K562 (cell line): ENCODE data around the gene ERMP1. TPM values are rescaled to one million over a fixed set of nuclear protein-coding genes. Genes with fewer than 3 reads are reported as not detected.

ENCODE experiments used
- ATAC-seq: fragments of 200-7000 bp; cut with Tn5 transposase; 3 replicates; pipeline ENCODE4 v1.9.1; 2020; ENCODE audit warnings: moderate library complexity
- BruUV-seq: library from RNA; stranded (reverse); fragments of 400-500 nt; replicated peaks from 2 replicates; lab custom pipeline; 2021; lab: Mats Ljungman, UMichigan
- CTCF ChIA-PET: fragments of 300-600 bp; formaldehyde crosslinking; extraction: SDS; loops from one replicate; lab custom pipeline; 2021; ENCODE audit warnings: low intra/inter-chr PET ratio; lab: Yijun Ruan, JAX
- POLR2A ChIA-PET: fragments of 300-600, 350-650 bp; sonication (Branson Sonifier 250); formaldehyde crosslinking; extraction: SDS; loops from one replicate; lab custom pipeline; 2021; ENCODE audit warnings: antibody characterized with exemption, inconsistent platforms; lab: Yijun Ruan, JAX
- DNase-seq, 4 experiments: peaks; one replicate each; pipeline versions ENCODE4 v3.0.0 to v3.0.0-alpha.2; 2011 to 2018; ENCODE audit warnings: low spot score in 3 of 4, mixed read lengths in 3 of 4; ENCODE audit errors: extremely low read depth in 1 of 4
- FAIRE-seq: peaks from 2 replicates; lab custom pipeline; 2011; peaks lifted over from hg19 to GRCh38; lab: Jason Lieb, UNC
- H2AFZ ChIP-seq: 2 replicates; pipeline ENCODE4 v1.6.0; 2011; ENCODE audit warnings: low read depth, low read length, control low read depth, inconsistent platforms
- H3K27ac ChIP-seq: fragments of 200-600 bp; 3 replicates; pipeline ENCODE4 v1.8.0; 2011; ENCODE audit warnings: low read depth, mild to moderate bottlenecking, control low read depth, inconsistent platforms, low read length, moderate library complexity, mixed read lengths; ENCODE audit errors: extremely low read depth
- H3K27me3 ChIP-seq, 2 experiments: fragments of 300-600 bp in 1 of 2; 2 replicates in 1 of 2; 3 replicates in 1 of 2; pipeline versions ENCODE4 v1.6.0 to v1.8.0; 2011; ENCODE audit warnings: inconsistent platforms in 2 of 2, low read length in 2 of 2, mild to moderate bottlenecking in 1 of 2, mixed read lengths in 1 of 2, moderate library complexity in 1 of 2; ENCODE audit not compliant: control insufficient read depth in 2 of 2, insufficient read depth in 2 of 2
- H3K36me3 ChIP-seq: fragments of 300-600 bp; 3 replicates; pipeline ENCODE4 v1.8.0; 2011; ENCODE audit warnings: mild to moderate bottlenecking, low read length, inconsistent platforms; ENCODE audit not compliant: control insufficient read depth, insufficient read depth
- H3K4me1 ChIP-seq, 2 experiments: fragments of 200-600 bp in 1 of 2; replicated peaks in 1 of 2; 2 replicates in 1 of 2; 3 replicates in 1 of 2; pipeline versions ENCODE4 v1.5.1 to v1.8.0; 2011; ENCODE audit warnings: inconsistent platforms in 2 of 2, low read length in 2 of 2, mild to moderate bottlenecking in 1 of 2, mixed read lengths in 1 of 2, moderate library complexity in 1 of 2; ENCODE audit not compliant: control insufficient read depth in 2 of 2, insufficient read depth in 2 of 2
- H3K4me2 ChIP-seq: 2 replicates; pipeline ENCODE4 v1.6.1; 2011; ENCODE audit warnings: low read length, control low read depth, inconsistent platforms, mixed read lengths; ENCODE audit not compliant: insufficient read depth
- H3K4me3 ChIP-seq: fragments of 200-600 bp; sonication (generic), shearing (Covaris generic); 2 replicates; pipeline ENCODE4 v1.5.1; 2016; ENCODE audit warnings: control low read depth, inconsistent platforms
- H3K79me2 ChIP-seq: fragments of 200-600 bp; 3 replicates; pipeline ENCODE4 v1.8.0; 2011; ENCODE audit warnings: low read length, inconsistent platforms; ENCODE audit not compliant: control insufficient read depth, insufficient read depth
- H3K9ac ChIP-seq, 2 experiments: 2 replicates each; pipeline versions ENCODE4 v1.6.0 to v1.6.1; 2011; ENCODE audit warnings: low read depth in 2 of 2, low read length in 2 of 2, control low read depth in 1 of 2, inconsistent platforms in 1 of 2, mild to moderate bottlenecking in 1 of 2, mixed read lengths in 1 of 2; ENCODE audit not compliant: insufficient read depth in 1 of 2
- H3K9me1 ChIP-seq: one replicate; pipeline ENCODE4 v1.6.0; 2011; ENCODE audit warnings: inconsistent platforms, mild to moderate bottlenecking, low read length, moderate library complexity; ENCODE audit not compliant: control insufficient read depth, insufficient read depth
- H3K9me3 ChIP-seq: replicated peaks from 2 replicates; pipeline ENCODE4 v1.5.1; 2011; ENCODE audit warnings: low read depth, low read length, inconsistent platforms; ENCODE audit not compliant: control insufficient read depth, insufficient read depth
- H4K20me1 ChIP-seq: replicated peaks from 2 replicates; pipeline ENCODE4 v1.6.1; 2011; ENCODE audit warnings: low read length, inconsistent platforms, mixed read lengths; ENCODE audit not compliant: control insufficient read depth, insufficient read depth
- CBX3 ChIP-seq, 2 experiments: IDR thresholded peaks; 1 replicate in 1 of 2; 2 replicates in 1 of 2; pipeline ENCODE4 v1.6.1; 2012; ENCODE audit warnings: inconsistent platforms in 2 of 2, low read length in 2 of 2, borderline replicate concordance in 1 of 2, control low read depth in 1 of 2
- L3MBTL2 ChIP-seq: fragments of 450-650 bp; IDR thresholded peaks from 2 replicates; pipeline ENCODE4 v1.6.1; 2016; ENCODE audit warnings: mild to moderate bottlenecking, moderate library complexity
- XRCC4 ChIP-seq: IDR thresholded peaks from one replicate; pipeline ENCODE4 v1.6.1; 2011; ENCODE audit not compliant: insufficient read depth, insufficient read length; ENCODE audit errors: extremely low read depth
- ZNF324 ChIP-seq: fragments of 250-450 bp; sonication (Bioruptor Pico); IDR thresholded peaks from 2 replicates; pipeline ENCODE4 v1.4.0; 2020; ENCODE audit warnings: mild to moderate bottlenecking
- WGBS: fragments of 100-300 bp; shearing (Covaris generic); methylation state at CpG from one replicate; pipeline ENCODE4 v1.1.6; 2016; ENCODE audit warnings: low coverage, mixed read lengths; ENCODE audit not compliant: insufficient coverage; ENCODE audit errors: missing lambda C conversion rate; 5-methylcytosine and 5-hydroxymethylcytosine counted together
- in situ Hi-C: fragments of 300-500 bp; cut with MboI; formaldehyde crosslinking; loops from 4 replicates; pipeline ENCODE4 v1.15.0; 2018; ENCODE audit warnings: inconsistent platforms, mixed read lengths
- intact Hi-C: fragments of 100-400 bp; cut with micrococcal nuclease; formaldehyde crosslinking; loops from 2 replicates; pipeline ENCODE4 v1.14.2; 2022
- polyA plus RNA-seq, 8 experiments: library from polyadenylated mRNA; depleted of rRNA in 4 of 8; stranded (reverse) in 5 of 8; unstranded in 3 of 8; fragments of >200 nt; fragmentation: Nextera tagmentation in 2 of 8; fragmentation: Illumina TruSeq in 1 of 8; extraction: Ambion mirVana in 2 of 8; extraction: Trizol in 1 of 8; gene quantifications; 2 replicates each; pipeline versions ENCODE4 v1.2.1 to v1.2.3, GENCODE V29; 2011 to 2014; ENCODE audit warnings: inconsistent platforms in 1 of 8, missing spikeins in 1 of 8
- total RNA-seq, 7 experiments: library from RNA; depleted of rRNA in 6 of 7; stranded (reverse); fragments of >200 nt in 6 of 7; fragmentation: Illumina TruSeq in 2 of 7; extraction: Trizol in 2 of 7; gene quantifications; 2 replicates each; pipeline versions ENCODE4 v1.2.1 to v1.2.3, GENCODE V29; 2011 to 2021; ENCODE audit warnings: low replicate concordance in 1 of 7
- TF ChIP-seq, protein P1 (sequence below): sonication (generic); formaldehyde crosslinking; IDR thresholded peaks from 2 replicates; pipeline ENCODE4 v1.8.0; 2023; ENCODE audit warnings: mild to moderate bottlenecking, missing genetic modification reagents
- TF ChIP-seq, protein P2 (sequence below): fragments of 450-650 bp; IDR thresholded peaks from 2 replicates; pipeline ENCODE4 v1.6.1; 2016; ENCODE audit warnings: mild to moderate bottlenecking, moderate library complexity
- TF ChIP-seq, protein P3 (sequence below): fragments of 250-450 bp; sonication (Bioruptor Pico); IDR thresholded peaks from 2 replicates; pipeline ENCODE4 v1.8.0; 2022; ENCODE audit warnings: moderate library complexity, mild to moderate bottlenecking, inconsistent platforms

ERMP1 gene
- total and polyA plus RNA-seq, 9 of the 15 experiments (the other 6 are each of a cell fraction or from before 2014, with no cell fraction given) = 2.5 to 26.3 (median 12.6) TPM

DNA sequence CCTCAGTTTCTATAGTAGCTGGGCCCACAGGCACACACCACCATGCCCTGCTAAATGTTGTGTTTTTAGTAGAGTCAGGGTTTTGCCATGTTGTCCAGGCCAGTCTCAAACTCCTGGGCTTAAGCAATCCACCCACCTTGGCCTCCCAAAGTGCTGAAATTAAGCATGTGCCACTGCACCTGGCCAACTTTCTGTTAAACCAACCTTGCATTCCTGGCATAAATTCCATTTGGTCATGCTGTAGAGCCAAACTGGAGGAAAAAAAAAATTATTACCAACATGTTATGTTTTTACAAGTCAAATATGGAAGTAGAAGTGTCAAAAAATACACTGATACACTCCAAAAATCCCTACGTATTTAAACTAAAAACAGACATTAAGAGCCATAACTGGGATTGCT, 54.1 kb downstream of the ERMP1 start:
- ATAC-seq (no peak), FAIRE-seq (no peak), DNase-seq (no peak)
- intact Hi-C loops (no loop called here), in situ Hi-C loops (no loop called here)
- POLR2A ChIA-PET = no interaction called here
- H3K36me3 ChIP-seq = peaks cover 60% of the 10 kb centered on the region
- no TSS peak for BruUV-seq
- no peak overlapping the region for H2AFZ ChIP-seq
- H4K20me1 ChIP-seq = no peaks in the 10 kb centered on the region
- no peaks in the 10 kb centered on the region for H3K9me1 ChIP-seq
- peaks cover 15% of the 10 kb centered on the region for H3K9me3 ChIP-seq
- H3K27me3 ChIP-seq = no peaks in the 10 kb centered on the region
- H3K9ac ChIP-seq = no peak overlapping the region
- no peak overlapping the region for H3K4me3 ChIP-seq
- H3K79me2 ChIP-seq = no peaks in the 10 kb centered on the region
- no peak overlapping the region for H3K4me2 ChIP-seq
- H3K4me1 ChIP-seq = no peaks in the 10 kb centered on the region
- no peak overlapping the region for H3K27ac ChIP-seq
- CTCF ChIA-PET = no interaction called here
- WGBS = 95% methylated on average over 1 of the region's 1 CpG
- TF ChIP-seq ZNF324 (CRISPR knock-in tag) (peak; percentile 79), CBX3 (IDR thresholded peaks at IDR 0.05; ENCODE audit: borderline replicate concordance in 1 of 2, low read length in 2 of 2) (peak in 1 of 2 experiments; percentile 68; a peak in 1 of 3 replicates), L3MBTL2 (0 out of 2 replicates have a peak, but pooled peaks have one; percentile 25), XRCC4 (no peak)
- TF ChIP-seq, protein P1, sequence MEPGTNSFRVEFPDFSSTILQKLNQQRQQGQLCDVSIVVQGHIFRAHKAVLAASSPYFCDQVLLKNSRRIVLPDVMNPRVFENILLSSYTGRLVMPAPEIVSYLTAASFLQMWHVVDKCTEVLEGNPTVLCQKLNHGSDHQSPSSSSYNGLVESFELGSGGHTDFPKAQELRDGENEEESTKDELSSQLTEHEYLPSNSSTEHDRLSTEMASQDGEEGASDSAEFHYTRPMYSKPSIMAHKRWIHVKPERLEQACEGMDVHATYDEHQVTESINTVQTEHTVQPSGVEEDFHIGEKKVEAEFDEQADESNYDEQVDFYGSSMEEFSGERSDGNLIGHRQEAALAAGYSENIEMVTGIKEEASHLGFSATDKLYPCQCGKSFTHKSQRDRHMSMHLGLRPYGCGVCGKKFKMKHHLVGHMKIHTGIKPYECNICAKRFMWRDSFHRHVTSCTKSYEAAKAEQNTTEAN (CRISPR knock-in tag) = no peak
- TF ChIP-seq, protein P2, sequence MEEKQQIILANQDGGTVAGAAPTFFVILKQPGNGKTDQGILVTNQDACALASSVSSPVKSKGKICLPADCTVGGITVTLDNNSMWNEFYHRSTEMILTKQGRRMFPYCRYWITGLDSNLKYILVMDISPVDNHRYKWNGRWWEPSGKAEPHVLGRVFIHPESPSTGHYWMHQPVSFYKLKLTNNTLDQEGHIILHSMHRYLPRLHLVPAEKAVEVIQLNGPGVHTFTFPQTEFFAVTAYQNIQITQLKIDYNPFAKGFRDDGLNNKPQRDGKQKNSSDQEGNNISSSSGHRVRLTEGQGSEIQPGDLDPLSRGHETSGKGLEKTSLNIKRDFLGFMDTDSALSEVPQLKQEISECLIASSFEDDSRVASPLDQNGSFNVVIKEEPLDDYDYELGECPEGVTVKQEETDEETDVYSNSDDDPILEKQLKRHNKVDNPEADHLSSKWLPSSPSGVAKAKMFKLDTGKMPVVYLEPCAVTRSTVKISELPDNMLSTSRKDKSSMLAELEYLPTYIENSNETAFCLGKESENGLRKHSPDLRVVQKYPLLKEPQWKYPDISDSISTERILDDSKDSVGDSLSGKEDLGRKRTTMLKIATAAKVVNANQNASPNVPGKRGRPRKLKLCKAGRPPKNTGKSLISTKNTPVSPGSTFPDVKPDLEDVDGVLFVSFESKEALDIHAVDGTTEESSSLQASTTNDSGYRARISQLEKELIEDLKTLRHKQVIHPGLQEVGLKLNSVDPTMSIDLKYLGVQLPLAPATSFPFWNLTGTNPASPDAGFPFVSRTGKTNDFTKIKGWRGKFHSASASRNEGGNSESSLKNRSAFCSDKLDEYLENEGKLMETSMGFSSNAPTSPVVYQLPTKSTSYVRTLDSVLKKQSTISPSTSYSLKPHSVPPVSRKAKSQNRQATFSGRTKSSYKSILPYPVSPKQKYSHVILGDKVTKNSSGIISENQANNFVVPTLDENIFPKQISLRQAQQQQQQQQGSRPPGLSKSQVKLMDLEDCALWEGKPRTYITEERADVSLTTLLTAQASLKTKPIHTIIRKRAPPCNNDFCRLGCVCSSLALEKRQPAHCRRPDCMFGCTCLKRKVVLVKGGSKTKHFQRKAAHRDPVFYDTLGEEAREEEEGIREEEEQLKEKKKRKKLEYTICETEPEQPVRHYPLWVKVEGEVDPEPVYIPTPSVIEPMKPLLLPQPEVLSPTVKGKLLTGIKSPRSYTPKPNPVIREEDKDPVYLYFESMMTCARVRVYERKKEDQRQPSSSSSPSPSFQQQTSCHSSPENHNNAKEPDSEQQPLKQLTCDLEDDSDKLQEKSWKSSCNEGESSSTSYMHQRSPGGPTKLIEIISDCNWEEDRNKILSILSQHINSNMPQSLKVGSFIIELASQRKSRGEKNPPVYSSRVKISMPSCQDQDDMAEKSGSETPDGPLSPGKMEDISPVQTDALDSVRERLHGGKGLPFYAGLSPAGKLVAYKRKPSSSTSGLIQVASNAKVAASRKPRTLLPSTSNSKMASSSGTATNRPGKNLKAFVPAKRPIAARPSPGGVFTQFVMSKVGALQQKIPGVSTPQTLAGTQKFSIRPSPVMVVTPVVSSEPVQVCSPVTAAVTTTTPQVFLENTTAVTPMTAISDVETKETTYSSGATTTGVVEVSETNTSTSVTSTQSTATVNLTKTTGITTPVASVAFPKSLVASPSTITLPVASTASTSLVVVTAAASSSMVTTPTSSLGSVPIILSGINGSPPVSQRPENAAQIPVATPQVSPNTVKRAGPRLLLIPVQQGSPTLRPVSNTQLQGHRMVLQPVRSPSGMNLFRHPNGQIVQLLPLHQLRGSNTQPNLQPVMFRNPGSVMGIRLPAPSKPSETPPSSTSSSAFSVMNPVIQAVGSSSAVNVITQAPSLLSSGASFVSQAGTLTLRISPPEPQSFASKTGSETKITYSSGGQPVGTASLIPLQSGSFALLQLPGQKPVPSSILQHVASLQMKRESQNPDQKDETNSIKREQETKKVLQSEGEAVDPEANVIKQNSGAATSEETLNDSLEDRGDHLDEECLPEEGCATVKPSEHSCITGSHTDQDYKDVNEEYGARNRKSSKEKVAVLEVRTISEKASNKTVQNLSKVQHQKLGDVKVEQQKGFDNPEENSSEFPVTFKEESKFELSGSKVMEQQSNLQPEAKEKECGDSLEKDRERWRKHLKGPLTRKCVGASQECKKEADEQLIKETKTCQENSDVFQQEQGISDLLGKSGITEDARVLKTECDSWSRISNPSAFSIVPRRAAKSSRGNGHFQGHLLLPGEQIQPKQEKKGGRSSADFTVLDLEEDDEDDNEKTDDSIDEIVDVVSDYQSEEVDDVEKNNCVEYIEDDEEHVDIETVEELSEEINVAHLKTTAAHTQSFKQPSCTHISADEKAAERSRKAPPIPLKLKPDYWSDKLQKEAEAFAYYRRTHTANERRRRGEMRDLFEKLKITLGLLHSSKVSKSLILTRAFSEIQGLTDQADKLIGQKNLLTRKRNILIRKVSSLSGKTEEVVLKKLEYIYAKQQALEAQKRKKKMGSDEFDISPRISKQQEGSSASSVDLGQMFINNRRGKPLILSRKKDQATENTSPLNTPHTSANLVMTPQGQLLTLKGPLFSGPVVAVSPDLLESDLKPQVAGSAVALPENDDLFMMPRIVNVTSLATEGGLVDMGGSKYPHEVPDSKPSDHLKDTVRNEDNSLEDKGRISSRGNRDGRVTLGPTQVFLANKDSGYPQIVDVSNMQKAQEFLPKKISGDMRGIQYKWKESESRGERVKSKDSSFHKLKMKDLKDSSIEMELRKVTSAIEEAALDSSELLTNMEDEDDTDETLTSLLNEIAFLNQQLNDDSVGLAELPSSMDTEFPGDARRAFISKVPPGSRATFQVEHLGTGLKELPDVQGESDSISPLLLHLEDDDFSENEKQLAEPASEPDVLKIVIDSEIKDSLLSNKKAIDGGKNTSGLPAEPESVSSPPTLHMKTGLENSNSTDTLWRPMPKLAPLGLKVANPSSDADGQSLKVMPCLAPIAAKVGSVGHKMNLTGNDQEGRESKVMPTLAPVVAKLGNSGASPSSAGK = peak; percentile 47
- TF ChIP-seq, protein P3, sequence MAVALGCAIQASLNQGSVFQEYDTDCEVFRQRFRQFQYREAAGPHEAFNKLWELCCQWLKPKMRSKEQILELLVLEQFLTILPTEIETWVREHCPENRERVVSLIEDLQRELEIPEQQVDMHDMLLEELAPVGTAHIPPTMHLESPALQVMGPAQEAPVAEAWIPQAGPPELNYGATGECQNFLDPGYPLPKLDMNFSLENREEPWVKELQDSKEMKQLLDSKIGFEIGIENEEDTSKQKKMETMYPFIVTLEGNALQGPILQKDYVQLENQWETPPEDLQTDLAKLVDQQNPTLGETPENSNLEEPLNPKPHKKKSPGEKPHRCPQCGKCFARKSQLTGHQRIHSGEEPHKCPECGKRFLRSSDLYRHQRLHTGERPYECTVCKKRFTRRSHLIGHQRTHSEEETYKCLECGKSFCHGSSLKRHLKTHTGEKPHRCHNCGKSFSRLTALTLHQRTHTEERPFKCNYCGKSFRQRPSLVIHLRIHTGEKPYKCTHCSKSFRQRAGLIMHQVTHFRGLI (CRISPR knock-in tag) = no peak
